ENCODE results near the gene STAT5A. TPM values are rescaled to one million over a fixed set of nuclear protein-coding genes. Genes with fewer than 3 reads are reported as not detected.

Gene STAT5A
- total and polyA plus RNA-seq, 12 donors = 12.0 to 169 (median 81.2) TPM

- intact Hi-C loops (cut with DNase I) = no loop called here
- H3K4me3 ChIP-seq = peak overlapping the region in 3 of 4 donors; percentile 16 to 59 (median 44)
- TF ChIP-seq POLR2A (IDR thresholded peaks at IDR 0.05) = no peak
- TF ChIP-seq CTCF (IDR thresholded peaks at IDR 0.05) = no peak
- peaks cover 32 to 34% of the 10 kb centered on the region in 2 donors for H3K4me1 ChIP-seq (replicated peaks in 1 of 2)
- peak; percentile 56 to 79 (median 63) for DNase-seq
- 25 to 40% (median 30%) methylated on average over 8 to 44 of the region's 44 CpGs for WGBS, 4 donors
- H3K36me3 ChIP-seq (replicated peaks in 1 of 2) = peaks cover 0 to 27% of the 10 kb centered on the region in 2 donors
- peak overlapping the region; percentile 65 to 96 (median 89) for H3K27ac ChIP-seq
- H3K9me3 ChIP-seq (replicated peaks in 1 of 3) = no peaks in the 10 kb centered on the region
- H3K27me3 ChIP-seq = no peaks in the 10 kb centered on the region
These were observed 709 bp downstream of the STAT5A start for GRCh38 chr17:42288803-42289610.

GRCh38 chr17:42289611-42290181, 1.4 kb downstream of the STAT5A start:
- no peaks in the 10 kb centered on the region for H3K9me3 ChIP-seq (replicated peaks in 1 of 3)
- 77 to 93% (median 82%) methylated on average over 8 to 9 of the region's 9 CpGs for WGBS, 4 donors
- peak overlapping the region in 1 of 4 donors; percentile 59 for H3K4me3 ChIP-seq
- H3K27me3 ChIP-seq = no peaks in the 10 kb centered on the region
- TF ChIP-seq POLR2A (IDR thresholded peaks at IDR 0.05) (no peak), CTCF (IDR thresholded peaks at IDR 0.05) (no peak)
- peak in 2 of 7 donors; percentile 28 to 38 for DNase-seq
- H3K4me1 ChIP-seq (replicated peaks in 1 of 2) = peaks cover 35 to 40% of the 10 kb centered on the region in 2 donors
- H3K27ac ChIP-seq = peak overlapping the region in 4 of 5 donors; percentile 88 to 96 (median 90)
- intact Hi-C loops (cut with DNase I) = no loop called here
- H3K36me3 ChIP-seq (replicated peaks in 1 of 2) = peaks cover 0 to 30% of the 10 kb centered on the region in 2 donors

- H3K27ac ChIP-seq = no peak overlapping the region
- intact Hi-C loops (cut with DNase I) = no loop called here
- WGBS, 4 donors = 80 to 91% (median 85%) methylated on average over 5 of the region's 5 CpGs
These were observed 2.3 kb downstream of the STAT5A start for GRCh38 chr17:42290577-42290976.

More at GRCh38 chr17:42290577-42290976, 2.3 kb downstream of the STAT5A start:
- Histone ChIP-seq H3K27me3 (no peaks in the 10 kb centered on the region), H3K4me1 (replicated peaks in 1 of 2) (peaks cover 35 to 40% of the 10 kb centered on the region in 2 donors), H3K9me3 (replicated peaks in 1 of 3) (no peaks in the 10 kb centered on the region), H3K36me3 (replicated peaks in 1 of 2) (peaks cover 0 to 36% of the 10 kb centered on the region in 2 donors), H3K4me3 (no peak overlapping the region)
- TF ChIP-seq POLR2A (IDR thresholded peaks at IDR 0.05) (no peak), CTCF (IDR thresholded peaks at IDR 0.05) (no peak)
- DNase-seq = peak in 3 of 7 donors; percentile 9 to 43 (median 10)
